ENCODE results near the gene CDH6.

CDH6 gene

GRCh38 chr5:31193591-31194467 lies at the start of gene CDH6:
Gene CDH6, plus strand, starts transcription at chr5:31193686. Its CDS starts 73,788 bp downstream, at chr5:31267474.
- H3K27me3 ChIP-seq (ENCODE audit: insufficient read depth, low read length): peaks cover 46% of the 10 kb centered on the region
- peak within 1 kb of the TSS; percentile 67; the same call in 1 of the 2 replicates for H3K9ac ChIP-seq (ENCODE audit: low read depth, low read length)
- no peaks in the 10 kb centered on the region for H3K36me3 ChIP-seq (ENCODE audit: insufficient read depth, low read depth, low read length)
- H3K4me1 ChIP-seq (ENCODE audit: insufficient read depth, low read length): peaks cover 15% of the 10 kb centered on the region
- no peaks in the 10 kb centered on the region for H3K9me3 ChIP-seq (ENCODE audit: insufficient read depth, low read depth, low read length)
- H3K4me3 ChIP-seq (ENCODE audit: low read length): peak within 1 kb of the TSS; percentile 90
- no peak within 1 kb of the TSS for H3K27ac ChIP-seq (ENCODE audit: low read length)

- no peak overlapping the region for H3K4me3 ChIP-seq (ENCODE audit: low read length)
- H3K9me3 ChIP-seq (ENCODE audit: insufficient read depth, low read depth, low read length): no peaks in the 10 kb centered on the region
- H3K4me1 ChIP-seq (ENCODE audit: insufficient read depth, low read length): no peaks in the 10 kb centered on the region
- no peaks in the 10 kb centered on the region for H3K27me3 ChIP-seq (ENCODE audit: insufficient read depth, low read length)
- H3K27ac ChIP-seq (ENCODE audit: low read length): no peak overlapping the region
- no peaks in the 10 kb centered on the region for H3K36me3 ChIP-seq (ENCODE audit: insufficient read depth, low read depth, low read length)
- no peak overlapping the region for H3K9ac ChIP-seq (ENCODE audit: low read depth, low read length)
Measured at GRCh38 chr5:31144364-31144763, 49.1 kb upstream of the CDH6 start.

- no peaks in the 10 kb centered on the region for H3K9me3 ChIP-seq (ENCODE audit: insufficient read depth, low read depth, low read length)
- no peak overlapping the region for H3K4me3 ChIP-seq (ENCODE audit: low read length)
- H3K27ac ChIP-seq (ENCODE audit: low read length): no peak overlapping the region
- no peaks in the 10 kb centered on the region for H3K27me3 ChIP-seq (ENCODE audit: insufficient read depth, low read length)
- no peaks in the 10 kb centered on the region for H3K36me3 ChIP-seq (ENCODE audit: insufficient read depth, low read depth, low read length)
- H3K4me1 ChIP-seq (ENCODE audit: insufficient read depth, low read length): peaks cover 15% of the 10 kb centered on the region
- H3K9ac ChIP-seq (ENCODE audit: low read depth, low read length): no peak overlapping the region
Measured at GRCh38 chr5:31148959-31149475, 44.5 kb upstream of the CDH6 start.

- H3K9me3 ChIP-seq (ENCODE audit: insufficient read depth, low read depth, low read length): no peaks in the 10 kb centered on the region
- H3K27ac ChIP-seq (ENCODE audit: low read length): no peak overlapping the region
- no peak overlapping the region for H3K9ac ChIP-seq (ENCODE audit: low read depth, low read length)
- H3K4me3 ChIP-seq (ENCODE audit: low read length): no peak overlapping the region
- H3K4me1 ChIP-seq (ENCODE audit: insufficient read depth, low read length): peaks cover 19% of the 10 kb centered on the region
- H3K36me3 ChIP-seq (ENCODE audit: insufficient read depth, low read depth, low read length): no peaks in the 10 kb centered on the region
- H3K27me3 ChIP-seq (ENCODE audit: insufficient read depth, low read length): no peaks in the 10 kb centered on the region
Measured at GRCh38 chr5:31153521-31153920, 40.0 kb upstream of the CDH6 start.

GRCh38 chr5:31156631-31157160 lies 36.8 kb upstream of the CDH6 start:
- no peak overlapping the region for H3K4me3 ChIP-seq (ENCODE audit: low read length)
- H3K36me3 ChIP-seq (ENCODE audit: insufficient read depth, low read depth, low read length): no peaks in the 10 kb centered on the region
- no peak overlapping the region for H3K9ac ChIP-seq (ENCODE audit: low read depth, low read length)
- no peaks in the 10 kb centered on the region for H3K27me3 ChIP-seq (ENCODE audit: insufficient read depth, low read length)
- no peaks in the 10 kb centered on the region for H3K9me3 ChIP-seq (ENCODE audit: insufficient read depth, low read depth, low read length)
- peaks cover 19% of the 10 kb centered on the region for H3K4me1 ChIP-seq (ENCODE audit: insufficient read depth, low read length)
- H3K27ac ChIP-seq (ENCODE audit: low read length): no peak overlapping the region

- Histone ChIP-seq H3K27me3 (ENCODE audit: insufficient read depth, low read length) (no peaks in the 10 kb centered on the region), H3K36me3 (ENCODE audit: insufficient read depth, low read depth, low read length) (no peaks in the 10 kb centered on the region), H3K9ac (ENCODE audit: low read depth, low read length) (no peak overlapping the region), H3K27ac (ENCODE audit: low read length) (no peak overlapping the region), H3K4me3 (ENCODE audit: low read length) (no peak overlapping the region), H3K4me1 (ENCODE audit: insufficient read depth, low read length) (peaks cover 22% of the 10 kb centered on the region), H3K9me3 (ENCODE audit: insufficient read depth, low read depth, low read length) (no peaks in the 10 kb centered on the region)
Measured at GRCh38 chr5:31157720-31158119, 35.8 kb upstream of the CDH6 start.

GRCh38 chr5:31158686-31159085 lies 34.8 kb upstream of the CDH6 start:
- Histone ChIP-seq H3K4me1 (ENCODE audit: insufficient read depth, low read length) (peaks cover 14% of the 10 kb centered on the region), H3K27me3 (ENCODE audit: insufficient read depth, low read length) (no peaks in the 10 kb centered on the region), H3K4me3 (ENCODE audit: low read length) (no peak overlapping the region), H3K27ac (ENCODE audit: low read length) (no peak overlapping the region), H3K9me3 (ENCODE audit: insufficient read depth, low read depth, low read length) (no peaks in the 10 kb centered on the region), H3K9ac (ENCODE audit: low read depth, low read length) (no peak overlapping the region), H3K36me3 (ENCODE audit: insufficient read depth, low read depth, low read length) (no peaks in the 10 kb centered on the region)

GRCh38 chr5:31161781-31162181 lies 31.7 kb upstream of the CDH6 start:
- Histone ChIP-seq H3K9me3 (ENCODE audit: insufficient read depth, low read depth, low read length) (no peaks in the 10 kb centered on the region), H3K27ac (ENCODE audit: low read length) (no peak overlapping the region), H3K4me3 (ENCODE audit: low read length) (0 out of 2 replicates have a peak overlapping the region, but pooled peaks have one; percentile 10), H3K27me3 (ENCODE audit: insufficient read depth, low read length) (no peaks in the 10 kb centered on the region), H3K4me1 (ENCODE audit: insufficient read depth, low read length) (peaks cover 8% of the 10 kb centered on the region; the same call in 1 of the 2 replicates), H3K9ac (ENCODE audit: low read depth, low read length) (no peak overlapping the region), H3K36me3 (ENCODE audit: insufficient read depth, low read depth, low read length) (no peaks in the 10 kb centered on the region)

GRCh38 chr5:31165729-31166128 lies 27.8 kb upstream of the CDH6 start:
- Histone ChIP-seq H3K9me3 (ENCODE audit: insufficient read depth, low read depth, low read length) (no peaks in the 10 kb centered on the region), H3K4me1 (ENCODE audit: insufficient read depth, low read length) (peaks cover 7% of the 10 kb centered on the region; the same call in 1 of the 2 replicates), H3K36me3 (ENCODE audit: insufficient read depth, low read depth, low read length) (no peaks in the 10 kb centered on the region), H3K27me3 (ENCODE audit: insufficient read depth, low read length) (no peaks in the 10 kb centered on the region), H3K4me3 (ENCODE audit: low read length) (no peak overlapping the region), H3K9ac (ENCODE audit: low read depth, low read length) (no peak overlapping the region), H3K27ac (ENCODE audit: low read length) (no peak overlapping the region)

GRCh38 chr5:31169379-31169778 lies 24.1 kb upstream of the CDH6 start:
- H3K9me3 ChIP-seq (ENCODE audit: insufficient read depth, low read depth, low read length): no peaks in the 10 kb centered on the region
- no peak overlapping the region for H3K27ac ChIP-seq (ENCODE audit: low read length)
- no peaks in the 10 kb centered on the region for H3K4me1 ChIP-seq (ENCODE audit: insufficient read depth, low read length)
- H3K27me3 ChIP-seq (ENCODE audit: insufficient read depth, low read length): no peaks in the 10 kb centered on the region
- H3K4me3 ChIP-seq (ENCODE audit: low read length): no peak overlapping the region
- no peaks in the 10 kb centered on the region for H3K36me3 ChIP-seq (ENCODE audit: insufficient read depth, low read depth, low read length)
- H3K9ac ChIP-seq (ENCODE audit: low read depth, low read length): no peak overlapping the region

GRCh38 chr5:31172881-31173280 lies 20.6 kb upstream of the CDH6 start:
- no peak overlapping the region for H3K9ac ChIP-seq (ENCODE audit: low read depth, low read length)

GRCh38 chr5:31173614-31174013 lies 19.9 kb upstream of the CDH6 start:
- Histone ChIP-seq H3K27ac (ENCODE audit: low read length) (no peak overlapping the region), H3K9me3 (ENCODE audit: insufficient read depth, low read depth, low read length) (no peaks in the 10 kb centered on the region), H3K4me1 (ENCODE audit: insufficient read depth, low read length) (no peaks in the 10 kb centered on the region), H3K4me3 (ENCODE audit: low read length) (no peak overlapping the region), H3K9ac (ENCODE audit: low read depth, low read length) (no peak overlapping the region), H3K36me3 (ENCODE audit: insufficient read depth, low read depth, low read length) (no peaks in the 10 kb centered on the region), H3K27me3 (ENCODE audit: insufficient read depth, low read length) (no peaks in the 10 kb centered on the region)

More at GRCh38 chr5:31172881-31173280, 20.6 kb upstream of the CDH6 start:
- Histone ChIP-seq H3K4me1 (ENCODE audit: insufficient read depth, low read length) (no peaks in the 10 kb centered on the region), H3K27ac (ENCODE audit: low read length) (no peak overlapping the region), H3K27me3 (ENCODE audit: insufficient read depth, low read length) (no peaks in the 10 kb centered on the region), H3K9me3 (ENCODE audit: insufficient read depth, low read depth, low read length) (no peaks in the 10 kb centered on the region), H3K36me3 (ENCODE audit: insufficient read depth, low read depth, low read length) (no peaks in the 10 kb centered on the region), H3K4me3 (ENCODE audit: low read length) (no peak overlapping the region)
